Measurements from ENCODE around the gene PAK2.

Gene PAK2

DNA sequence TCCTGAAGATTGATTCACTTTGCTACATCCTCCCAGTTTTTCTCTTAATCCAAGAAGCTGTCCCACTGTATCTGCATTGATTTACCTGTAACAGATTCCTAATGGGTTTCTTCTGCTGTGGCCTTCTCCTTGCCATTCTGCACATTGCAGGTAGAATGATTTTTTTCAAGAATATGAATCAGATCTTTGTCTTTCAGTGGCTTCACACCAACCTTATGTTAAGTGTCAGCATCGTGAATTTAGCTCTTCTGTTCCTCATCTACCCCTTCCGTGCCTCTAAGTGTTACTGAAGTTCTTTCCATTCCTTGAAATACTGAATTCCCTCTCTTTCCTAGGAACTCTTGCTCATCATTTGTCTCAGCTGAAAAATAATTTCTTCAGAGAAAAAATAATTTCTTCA is 135.6 kb downstream of the PAK2 start:
- H3K27me3 ChIP-seq (replicated peaks; ENCODE audit: control insufficient read depth, insufficient read depth, low read length) = no peaks in the 10 kb centered on the region
- TF ChIP-seq, protein P1, sequence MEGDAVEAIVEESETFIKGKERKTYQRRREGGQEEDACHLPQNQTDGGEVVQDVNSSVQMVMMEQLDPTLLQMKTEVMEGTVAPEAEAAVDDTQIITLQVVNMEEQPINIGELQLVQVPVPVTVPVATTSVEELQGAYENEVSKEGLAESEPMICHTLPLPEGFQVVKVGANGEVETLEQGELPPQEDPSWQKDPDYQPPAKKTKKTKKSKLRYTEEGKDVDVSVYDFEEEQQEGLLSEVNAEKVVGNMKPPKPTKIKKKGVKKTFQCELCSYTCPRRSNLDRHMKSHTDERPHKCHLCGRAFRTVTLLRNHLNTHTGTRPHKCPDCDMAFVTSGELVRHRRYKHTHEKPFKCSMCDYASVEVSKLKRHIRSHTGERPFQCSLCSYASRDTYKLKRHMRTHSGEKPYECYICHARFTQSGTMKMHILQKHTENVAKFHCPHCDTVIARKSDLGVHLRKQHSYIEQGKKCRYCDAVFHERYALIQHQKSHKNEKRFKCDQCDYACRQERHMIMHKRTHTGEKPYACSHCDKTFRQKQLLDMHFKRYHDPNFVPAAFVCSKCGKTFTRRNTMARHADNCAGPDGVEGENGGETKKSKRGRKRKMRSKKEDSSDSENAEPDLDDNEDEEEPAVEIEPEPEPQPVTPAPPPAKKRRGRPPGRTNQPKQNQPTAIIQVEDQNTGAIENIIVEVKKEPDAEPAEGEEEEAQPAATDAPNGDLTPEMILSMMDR (IDR thresholded peaks at IDR 0.05; ENCODE audit: insufficient read depth, low read length, poor library complexity, severe bottlenecking) = no peak
- DNase-seq (ENCODE audit: extremely low read depth, insufficient read length) = no peak
- no peak overlapping the region for H3K4me3 ChIP-seq (replicated peaks; ENCODE audit: low read depth, low read length)
- no peaks in the 10 kb centered on the region; the same call in 1 of the 2 replicates for H3K36me3 ChIP-seq (ENCODE audit: control insufficient read depth, insufficient read depth, low read length)

Measured in GM06990 (cell line).